Endothelial cell of umbilical vein (primary cell): Measurements from ENCODE around the gene CRELD2. TPM values are rescaled to one million over a fixed set of nuclear protein-coding genes. Genes with fewer than 3 reads are reported as not detected.

Source experiments
- BruUV-seq: library from RNA; stranded (reverse); fragments of 400-500 nt; replicated peaks from 2 replicates; lab custom pipeline; 2021; lab: Mats Ljungman, UMichigan
- CTCF ChIA-PET: fragments of 300-600, 350-600 bp; sonication (Branson Sonifier 250); formaldehyde crosslinking; loops from one replicate; lab custom pipeline; 2021; ENCODE audit warnings: antibody characterized with exemption, inconsistent platforms; lab: Charles Lee
- POLR2A ChIA-PET: fragments of 300-600, 350-600 bp; sonication (Branson Sonifier 250); formaldehyde crosslinking; loops from one replicate; lab custom pipeline; 2021; ENCODE audit warnings: antibody characterized with exemption, inconsistent platforms; lab: Charles Lee
- DNase-seq: peaks from one replicate; pipeline ENCODE4 v3.0.0-alpha.2; 2011; ENCODE audit warnings: low read depth, low spot score
- FAIRE-seq: peaks from 2 replicates; lab custom pipeline; 2011; peaks lifted over from hg19 to GRCh38; lab: Jason Lieb, UNC
- H2AFZ ChIP-seq: 2 replicates; pipeline ENCODE4 v1.6.0; 2012; ENCODE audit warnings: low read depth, low read length, control low read depth, inconsistent platforms
- H3K27ac ChIP-seq: 2 replicates; pipeline ENCODE4 v1.5.1; 2011; ENCODE audit warnings: low read depth, mild to moderate bottlenecking, control low read depth, low read length, moderate library complexity; ENCODE audit not compliant: insufficient read depth
- H3K27me3 ChIP-seq, 2 experiments: 2 replicates each; pipeline versions ENCODE4 v1.6.0 to v1.6.1; 2011; ENCODE audit warnings: low read length in 2 of 2, mixed read lengths in 1 of 2; ENCODE audit not compliant: control insufficient read depth in 2 of 2, insufficient read depth in 2 of 2
- H3K36me3 ChIP-seq, 2 experiments: 2 replicates in 1 of 2; 3 replicates in 1 of 2; pipeline ENCODE4 v1.5.1; 2011; ENCODE audit warnings: low read length in 2 of 2, mild to moderate bottlenecking in 1 of 2, moderate library complexity in 1 of 2; ENCODE audit not compliant: control insufficient read depth in 2 of 2, insufficient read depth in 2 of 2; ENCODE audit errors: extremely low read depth in 1 of 2
- H3K4me1 ChIP-seq: 3 replicates; pipeline ENCODE4 v1.5.1; 2011; ENCODE audit warnings: mild to moderate bottlenecking, low read length; ENCODE audit not compliant: control insufficient read depth, insufficient read depth; ENCODE audit errors: extremely low read depth
- H3K4me2 ChIP-seq: 2 replicates; pipeline ENCODE4 v1.6.1; 2011; ENCODE audit warnings: low read length, control low read depth, mixed read lengths; ENCODE audit not compliant: insufficient read depth
- H3K4me3 ChIP-seq, 3 experiments: fragments of 200-600 bp in 1 of 3; sonication (generic), shearing (Covaris generic) in 1 of 3; replicated peaks in 1 of 3; 2 replicates each; pipeline ENCODE4 v1.5.1; 2011 to 2016; ENCODE audit warnings: control low read depth in 3 of 3, low read length in 3 of 3, mild to moderate bottlenecking in 2 of 3, inconsistent platforms in 1 of 3, low read depth in 1 of 3, moderate library complexity in 1 of 3; ENCODE audit not compliant: insufficient read depth in 1 of 3
- H3K79me2 ChIP-seq: 2 replicates; pipeline ENCODE4 v1.6.0; 2012; ENCODE audit warnings: low read length, inconsistent platforms; ENCODE audit not compliant: control insufficient read depth, insufficient read depth
- H3K9ac ChIP-seq: replicated peaks from 2 replicates; pipeline ENCODE3; 2011; ENCODE audit warnings: low read length, control low read depth; ENCODE audit not compliant: insufficient read depth; ENCODE audit errors: extremely low read depth
- H3K9me1 ChIP-seq: replicated peaks from 3 replicates; pipeline ENCODE4 v1.6.0; 2011; ENCODE audit warnings: mild to moderate bottlenecking, low read length; ENCODE audit not compliant: control insufficient read depth, insufficient read depth; ENCODE audit errors: extremely low read depth
- H3K9me3 ChIP-seq: replicated peaks from 2 replicates; pipeline ENCODE4 v1.5.1; 2012; ENCODE audit warnings: low read length, inconsistent platforms; ENCODE audit not compliant: control insufficient read depth, insufficient read depth
- H4K20me1 ChIP-seq: replicated peaks from 2 replicates; pipeline ENCODE3; 2011; ENCODE audit warnings: mild to moderate bottlenecking, low read length; ENCODE audit not compliant: control insufficient read depth, insufficient read depth; ENCODE audit errors: extremely low read depth
- EZH2 ChIP-seq: IDR thresholded peaks from 2 replicates; pipeline ENCODE4 v1.6.1; 2012; ENCODE audit warnings: borderline replicate concordance, low read depth, mild to moderate bottlenecking, moderate library complexity, low read length, inconsistent platforms; ENCODE audit not compliant: severe bottlenecking
- FOS ChIP-seq: IDR thresholded peaks from 2 replicates; pipeline ENCODE4 v1.6.1; 2011; ENCODE audit warnings: mild to moderate bottlenecking, low read length, moderate library complexity, borderline replicate concordance; ENCODE audit not compliant: insufficient read depth
- GATA2 ChIP-seq: IDR thresholded peaks from 2 replicates; pipeline ENCODE4 v1.7.0; 2011; ENCODE audit warnings: low read depth, mild to moderate bottlenecking, moderate library complexity, mixed read lengths, low read length; ENCODE audit not compliant: insufficient read length, insufficient read depth
- JUN ChIP-seq: IDR thresholded peaks from 2 replicates; pipeline ENCODE4 v1.6.1; 2011; ENCODE audit warnings: borderline replicate concordance, low read depth; ENCODE audit not compliant: insufficient read length, insufficient read depth
- MYC ChIP-seq: IDR thresholded peaks from one replicate; pipeline ENCODE4 v1.6.1; 2011; ENCODE audit warnings: mild to moderate bottlenecking, low read depth, low read length
- POLR2A ChIP-seq: IDR thresholded peaks from 2 replicates; pipeline ENCODE4 v1.6.1; 2012; ENCODE audit warnings: low read depth, mild to moderate bottlenecking, control low read depth, low read length
- POLR2AphosphoS5 ChIP-seq: IDR thresholded peaks from 2 replicates; pipeline ENCODE4 v1.6.1; 2012; ENCODE audit warnings: low read depth, mild to moderate bottlenecking, control low read depth, low read length, moderate library complexity; ENCODE audit not compliant: insufficient read depth
- dilution Hi-C: fragments of 300-500 bp; cut with MboI; formaldehyde crosslinking; loops from one replicate; pipeline ENCODE4 v1.15.0; 2019; ENCODE audit warnings: low sequenced_read_pairs; ENCODE audit not compliant: extremely low pct_ligation_motif_present
- intact Hi-C: fragments of 100-400 bp; cut with micrococcal nuclease; formaldehyde crosslinking; loops from one replicate; pipeline ENCODE4 v1.10.0; 2022
- polyA plus RNA-seq, 4 experiments: library from polyadenylated mRNA; depleted of rRNA in 3 of 4; stranded (reverse) in 3 of 4; unstranded in 1 of 4; fragments of >200 nt; gene quantifications; 2 replicates each; pipeline versions ENCODE4 v1.2.1 to v1.2.3, GENCODE V29; 2011 to 2012; ENCODE audit warnings: missing spikeins in 1 of 4
- total RNA-seq: library from RNA; stranded (reverse); gene quantifications from 2 replicates; pipeline ENCODE4 v1.2.3, GENCODE V29; 2021
- TF ChIP-seq, protein P1 (sequence below), 2 donors: IDR thresholded peaks; 1 replicate in 1 of 2; 2 replicates in 1 of 2; pipeline ENCODE4 v1.5.1; 2011; ENCODE audit warnings: low read length in 2 of 2, mild to moderate bottlenecking in 2 of 2, moderate library complexity in 2 of 2, control low read depth in 1 of 2, inconsistent platforms in 1 of 2, low read depth in 1 of 2; ENCODE audit not compliant: insufficient read depth in 1 of 2; ENCODE audit errors: extremely low read depth in 1 of 2
- TF ChIP-seq, protein P2 (sequence below): IDR thresholded peaks from 2 replicates; pipeline ENCODE4 v1.6.1; 2011; ENCODE audit not compliant: insufficient read depth, insufficient read length

CRELD2 gene
- total and polyA plus RNA-seq, 2 donors (not counting 3 experiments of a cell fraction or from before 2014, with no cell fraction given) = 71.0 to 86.3 TPM

DNA sequence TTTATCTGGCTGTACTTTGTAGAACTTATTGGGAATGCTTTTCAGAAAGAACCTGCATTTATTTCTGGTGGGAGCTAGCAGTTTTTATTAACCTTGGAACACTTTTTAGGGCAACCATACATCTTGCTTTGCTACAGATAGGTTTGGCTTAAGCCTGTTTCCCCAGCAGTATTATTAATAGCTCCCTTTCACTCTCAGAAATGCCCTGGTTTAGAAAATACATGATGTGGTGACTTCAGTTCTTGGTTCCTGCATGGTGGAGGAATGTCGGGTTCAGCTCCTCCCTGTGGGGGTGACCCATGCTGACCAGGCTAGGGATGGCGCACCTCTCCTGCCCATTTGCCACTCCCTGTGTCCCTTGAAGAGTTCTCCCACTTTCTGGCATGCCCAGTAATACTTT lies 36.6 kb upstream of the CRELD2 start:
- POLR2A ChIA-PET = no interaction called here
- H3K27ac ChIP-seq = no peak overlapping the region
- no peaks in the 10 kb centered on the region for H4K20me1 ChIP-seq
- no peak overlapping the region for H3K4me3 ChIP-seq
- no peaks in the 10 kb centered on the region for H3K9me3 ChIP-seq
- TF ChIP-seq JUN (no peak), POLR2AphosphoS5 (no peak), EZH2 (no peak), GATA2 (no peak), FOS (no peak), POLR2A (no peak), MYC (no peak)
- TF ChIP-seq, protein P1, sequence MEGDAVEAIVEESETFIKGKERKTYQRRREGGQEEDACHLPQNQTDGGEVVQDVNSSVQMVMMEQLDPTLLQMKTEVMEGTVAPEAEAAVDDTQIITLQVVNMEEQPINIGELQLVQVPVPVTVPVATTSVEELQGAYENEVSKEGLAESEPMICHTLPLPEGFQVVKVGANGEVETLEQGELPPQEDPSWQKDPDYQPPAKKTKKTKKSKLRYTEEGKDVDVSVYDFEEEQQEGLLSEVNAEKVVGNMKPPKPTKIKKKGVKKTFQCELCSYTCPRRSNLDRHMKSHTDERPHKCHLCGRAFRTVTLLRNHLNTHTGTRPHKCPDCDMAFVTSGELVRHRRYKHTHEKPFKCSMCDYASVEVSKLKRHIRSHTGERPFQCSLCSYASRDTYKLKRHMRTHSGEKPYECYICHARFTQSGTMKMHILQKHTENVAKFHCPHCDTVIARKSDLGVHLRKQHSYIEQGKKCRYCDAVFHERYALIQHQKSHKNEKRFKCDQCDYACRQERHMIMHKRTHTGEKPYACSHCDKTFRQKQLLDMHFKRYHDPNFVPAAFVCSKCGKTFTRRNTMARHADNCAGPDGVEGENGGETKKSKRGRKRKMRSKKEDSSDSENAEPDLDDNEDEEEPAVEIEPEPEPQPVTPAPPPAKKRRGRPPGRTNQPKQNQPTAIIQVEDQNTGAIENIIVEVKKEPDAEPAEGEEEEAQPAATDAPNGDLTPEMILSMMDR (IDR thresholded peaks at IDR 0.05; ENCODE audit: extremely low read depth in 1 of 2, insufficient read depth in 1 of 2, low read depth in 1 of 2, low read length in 2 of 2) = no peak
- TF ChIP-seq, protein P2, sequence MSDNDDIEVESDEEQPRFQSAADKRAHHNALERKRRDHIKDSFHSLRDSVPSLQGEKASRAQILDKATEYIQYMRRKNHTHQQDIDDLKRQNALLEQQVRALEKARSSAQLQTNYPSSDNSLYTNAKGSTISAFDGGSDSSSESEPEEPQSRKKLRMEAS = no peak
- FAIRE-seq (no peak), DNase-seq (no peak)
- H3K27me3 ChIP-seq = no peaks in the 10 kb centered on the region
- BruUV-seq = no TSS peak
- intact Hi-C loops = loop anchor here (2.0 kb wide), 1 partner anchor 27 kb away; no protein-coding TSS in a partner anchor
- H3K4me2 ChIP-seq = no peak overlapping the region
- CTCF ChIA-PET = interaction anchor here (1.0 kb wide), 1 partner anchor 9 kb away, joined by 3 read pairs; no protein-coding TSS in a partner anchor
- H3K36me3 ChIP-seq = peaks cover 0 to 20% of the 10 kb centered on the region in 2 experiments
- H3K4me1 ChIP-seq = peaks cover 13% of the 10 kb centered on the region
- H3K9me1 ChIP-seq = no peaks in the 10 kb centered on the region
- no peak overlapping the region for H2AFZ ChIP-seq
- no peak overlapping the region for H3K9ac ChIP-seq
- peaks cover 75% of the 10 kb centered on the region for H3K79me2 ChIP-seq
- dilution Hi-C loops = no loop called here
